ENCODE data around the gene BSN.

BSN gene

GRCh38 chr3:49654176-49654825 is 100.0 kb downstream of the BSN start:
- ATAC-seq (ENCODE audit: low read depth), result no peak
- H3K9me3 ChIP-seq (ENCODE audit: severe bottlenecking), result no peaks in the 10 kb centered on the region

GRCh38 chr3:49654955-49655556 is 100.8 kb downstream of the BSN start:
- H3K9me3 ChIP-seq (ENCODE audit: severe bottlenecking), result no peaks in the 10 kb centered on the region
- H3K4me1 ChIP-seq (ENCODE audit: insufficient read depth, poor library complexity, severe bottlenecking), result no peaks in the 10 kb centered on the region
- ATAC-seq (ENCODE audit: low read depth) (no peak), DNase-seq (ENCODE audit: low spot score) (no peak)
- no peak for TF ChIP-seq CTCF (IDR thresholded peaks at IDR 0.05; ENCODE audit: poor library complexity, severe bottlenecking)
- no peak overlapping the region for H3K4me3 ChIP-seq (ENCODE audit: severe bottlenecking)
- H3K36me3 ChIP-seq (ENCODE audit: low read depth), result no peaks in the 10 kb centered on the region
- H3K27ac ChIP-seq (ENCODE audit: poor library complexity, severe bottlenecking), result no peak overlapping the region
- H3K27me3 ChIP-seq (ENCODE audit: insufficient read depth, poor library complexity, severe bottlenecking), result no peaks in the 10 kb centered on the region

More at GRCh38 chr3:49654176-49654825, 100.0 kb downstream of the BSN start:
- no peak for DNase-seq (ENCODE audit: low spot score)
- Histone ChIP-seq H3K4me1 (ENCODE audit: insufficient read depth, poor library complexity, severe bottlenecking) (no peaks in the 10 kb centered on the region), H3K36me3 (ENCODE audit: low read depth) (no peaks in the 10 kb centered on the region), H3K27me3 (ENCODE audit: insufficient read depth, poor library complexity, severe bottlenecking) (no peaks in the 10 kb centered on the region), H3K4me3 (ENCODE audit: severe bottlenecking) (no peak overlapping the region), H3K27ac (ENCODE audit: poor library complexity, severe bottlenecking) (no peak overlapping the region)
- TF ChIP-seq CTCF (IDR thresholded peaks at IDR 0.05; ENCODE audit: poor library complexity, severe bottlenecking), result no peak

- Histone ChIP-seq H3K27ac (ENCODE audit: poor library complexity, severe bottlenecking) (no peak overlapping the region), H3K9me3 (ENCODE audit: severe bottlenecking) (no peaks in the 10 kb centered on the region), H3K36me3 (ENCODE audit: low read depth) (no peaks in the 10 kb centered on the region), H3K27me3 (ENCODE audit: insufficient read depth, poor library complexity, severe bottlenecking) (no peaks in the 10 kb centered on the region), H3K4me1 (ENCODE audit: insufficient read depth, poor library complexity, severe bottlenecking) (no peaks in the 10 kb centered on the region), H3K4me3 (ENCODE audit: severe bottlenecking) (no peak overlapping the region)
- TF ChIP-seq CTCF (IDR thresholded peaks at IDR 0.05; ENCODE audit: poor library complexity, severe bottlenecking), result no peak
- ATAC-seq (ENCODE audit: low read depth) (no peak), DNase-seq (ENCODE audit: low spot score) (no peak)
These were observed 101.5 kb downstream of the BSN start for GRCh38 chr3:49655731-49656285.

- ATAC-seq (ENCODE audit: low read depth) (no peak), DNase-seq (ENCODE audit: low spot score) (no peak)
- no peaks in the 10 kb centered on the region for H3K9me3 ChIP-seq (ENCODE audit: severe bottlenecking)
- H3K36me3 ChIP-seq (ENCODE audit: low read depth), result no peaks in the 10 kb centered on the region
- H3K4me1 ChIP-seq (ENCODE audit: insufficient read depth, poor library complexity, severe bottlenecking), result no peaks in the 10 kb centered on the region
- no peak for TF ChIP-seq CTCF (IDR thresholded peaks at IDR 0.05; ENCODE audit: poor library complexity, severe bottlenecking)
- no peaks in the 10 kb centered on the region for H3K27me3 ChIP-seq (ENCODE audit: insufficient read depth, poor library complexity, severe bottlenecking)
- no peak overlapping the region for H3K27ac ChIP-seq (ENCODE audit: poor library complexity, severe bottlenecking)
- no peak overlapping the region for H3K4me3 ChIP-seq (ENCODE audit: severe bottlenecking)
These were observed 102.3 kb downstream of the BSN start for GRCh38 chr3:49656541-49657112.
